NCI-H187 treated with DMSO at 0.1 percent for 48 hours (cell line): ENCODE measurements around the gene IQCF6.
"Not testable (repeated sequence)": the region's sequence is repeated elsewhere in the genome, so short reads cannot be mapped to it uniquely, and the experiment has no call there.

Experiments
- DNase-seq: peaks from one replicate; lab custom pipeline; 2025; lab: John Stamatoyannopoulos, UW

The IQCF6 gene

GRCh38 chr3:51779137-51779536 is at the start of gene IQCF6:
Gene IQCF6 (minus strand): TSS chr3:51779237. CDS start chr3:51779224, 13 bp downstream.
- DNase-seq, result no peak

- no peak for DNase-seq
Measured at GRCh38 chr3:51828297-51828696, 49.3 kb upstream of the IQCF6 start.

- DNase-seq, result no peak
Measured at GRCh38 chr3:51819709-51820406, 40.8 kb upstream of the IQCF6 start.

- DNase-seq, result no peak
Measured at GRCh38 chr3:51819151-51819550, 40.1 kb upstream of the IQCF6 start.

- no peak for DNase-seq
Measured at GRCh38 chr3:51817375-51817774, 38.3 kb upstream of the IQCF6 start.

GRCh38 chr3:51816723-51817122 is 37.7 kb upstream of the IQCF6 start:
- no peak for DNase-seq

GRCh38 chr3:51815614-51816013 is 36.6 kb upstream of the IQCF6 start:
- no peak for DNase-seq

GRCh38 chr3:51814034-51814433 is 35.0 kb upstream of the IQCF6 start:
- DNase-seq, result no peak

- no peak for DNase-seq
Measured at GRCh38 chr3:51813539-51813938, 34.5 kb upstream of the IQCF6 start.

GRCh38 chr3:51808934-51809333 is 29.9 kb upstream of the IQCF6 start:
- DNase-seq, result no peak

GRCh38 chr3:51802106-51802703 is 23.2 kb upstream of the IQCF6 start:
- no peak for DNase-seq

GRCh38 chr3:51800750-51801125 is 21.7 kb upstream of the IQCF6 start:
- DNase-seq, result no peak

- no peak for DNase-seq
Measured at GRCh38 chr3:51799879-51800749, 21.1 kb upstream of the IQCF6 start.

- no peak for DNase-seq
Measured at GRCh38 chr3:51798411-51798963, 19.4 kb upstream of the IQCF6 start.

GRCh38 chr3:51796854-51797253 is 17.8 kb upstream of the IQCF6 start:
- no peak for DNase-seq

GRCh38 chr3:51794206-51794605 is 15.2 kb upstream of the IQCF6 start:
- DNase-seq, result no peak

- DNase-seq, result no peak
Measured at GRCh38 chr3:51792206-51792605, 13.2 kb upstream of the IQCF6 start.

GRCh38 chr3:51789437-51789836 is 10.4 kb upstream of the IQCF6 start:
- no peak for DNase-seq

GRCh38 chr3:51787576-51787975 is 8.5 kb upstream of the IQCF6 start:
- not testable (repeated sequence) for DNase-seq

- DNase-seq, result no peak
Measured at GRCh38 chr3:51786267-51786666, 7.2 kb upstream of the IQCF6 start.

GRCh38 chr3:51778554-51778953 is 483 bp downstream of the IQCF6 start:
- no peak for DNase-seq

- no peak for DNase-seq
Measured at GRCh38 chr3:51777985-51778384, 1.1 kb downstream of the IQCF6 start.
